Limb (tissue), 2 donors: Measurements from ENCODE around the gene LDB2.

Experiments
- DNase-seq, 2 donors: peaks; one replicate each; pipeline ENCODE4 v3.0.0-alpha.2; 2016; ENCODE audit errors: extremely low spot score in 2 of 2

Gene LDB2

GRCh38 chr4:16758816-16759215 lies 139.6 kb downstream of the LDB2 start:
- DNase-seq, result no peak

GRCh38 chr4:16758255-16758654 lies 140.2 kb downstream of the LDB2 start:
- no peak for DNase-seq

- no peak for DNase-seq
Observed at GRCh38 chr4:16757080-16757521, 141.3 kb downstream of the LDB2 start.

GRCh38 chr4:16754104-16754503 lies 144.3 kb downstream of the LDB2 start:
- DNase-seq, result no peak

GRCh38 chr4:16752150-16752549 lies 146.3 kb downstream of the LDB2 start:
- no peak for DNase-seq

- DNase-seq, result no peak
Observed at GRCh38 chr4:16750882-16751642, 147.4 kb downstream of the LDB2 start.

GRCh38 chr4:16750216-16750615 lies 148.2 kb downstream of the LDB2 start:
- no peak for DNase-seq

- no peak for DNase-seq
Observed at GRCh38 chr4:16745887-16746286, 152.6 kb downstream of the LDB2 start.

- DNase-seq, result peak in 1 of 2 donors; percentile 29
Observed at GRCh38 chr4:16745009-16745635, 153.3 kb downstream of the LDB2 start.

GRCh38 chr4:16741287-16741686 lies 157.2 kb downstream of the LDB2 start:
- DNase-seq, result no peak

GRCh38 chr4:16739997-16740624 lies 158.3 kb downstream of the LDB2 start:
- no peak for DNase-seq

GRCh38 chr4:16738558-16738957 lies 159.9 kb downstream of the LDB2 start:
- DNase-seq, result no peak

GRCh38 chr4:16733509-16733908 lies 164.9 kb downstream of the LDB2 start:
- DNase-seq, result no peak

- no peak for DNase-seq
Observed at GRCh38 chr4:16732741-16733140, 165.7 kb downstream of the LDB2 start.

- no peak for DNase-seq
Observed at GRCh38 chr4:16731776-16732380, 166.6 kb downstream of the LDB2 start.

GRCh38 chr4:16730522-16731205 lies 167.8 kb downstream of the LDB2 start:
- no peak for DNase-seq

- DNase-seq, result no peak
Observed at GRCh38 chr4:16729336-16729735, 169.1 kb downstream of the LDB2 start.

- no peak for DNase-seq
Observed at GRCh38 chr4:16728849-16729248, 169.6 kb downstream of the LDB2 start.

- DNase-seq, result no peak
Observed at GRCh38 chr4:16728111-16728510, 170.3 kb downstream of the LDB2 start.

- no peak for DNase-seq
Observed at GRCh38 chr4:16727218-16727617, 171.2 kb downstream of the LDB2 start.

- no peak for DNase-seq
Observed at GRCh38 chr4:16726368-16727050, 171.9 kb downstream of the LDB2 start.
